WTC11 (cell line): ENCODE data around the gene BRSK2. TPM values are rescaled to one million over a fixed set of nuclear protein-coding genes. Genes with fewer than 3 reads are reported as not detected.

Experiments used
- ATAC-seq: fragments of 200-7000 bp; cut with Tn5 transposase; 2 replicates; pipeline ENCODE4 v1.10.0; 2021; ENCODE audit warnings: mild to moderate bottlenecking, moderate library complexity
- CTCF ChIA-PET: fragments of 300-600 bp; sonication (Branson Sonifier 250); formaldehyde crosslinking; loops from one replicate; lab custom pipeline; 2021; ENCODE audit warnings: antibody characterized with exemption; lab: Charles Lee
- POLR2A ChIA-PET: fragments of 350-600 bp; sonication (Branson Sonifier 250); formaldehyde crosslinking; loops from one replicate; lab custom pipeline; 2021; ENCODE audit warnings: antibody characterized with exemption; lab: Charles Lee
- DNase-seq: peaks from one replicate; pipeline ENCODE4 v3.0.0; 2021; ENCODE audit warnings: low spot score
- H3K27ac Mint-ChIP-seq: 2 replicates; pipeline ENCODE4 v1.8.0; 2021; ENCODE audit warnings: mixed read lengths
- H3K27me3 Mint-ChIP-seq: 2 replicates; pipeline ENCODE4 v1.8.0; 2021; ENCODE audit warnings: low read depth, mild to moderate bottlenecking, moderate library complexity, mixed read lengths
- H3K36me3 Mint-ChIP-seq: 2 replicates; pipeline ENCODE4 v1.8.0; 2021; ENCODE audit warnings: mixed read lengths
- H3K4me1 Mint-ChIP-seq: 2 replicates; pipeline ENCODE4 v1.8.0; 2022; ENCODE audit warnings: mixed read lengths
- H3K4me3 Mint-ChIP-seq: 2 replicates; pipeline ENCODE4 v1.8.0; 2021; ENCODE audit warnings: mild to moderate bottlenecking, moderate library complexity, mixed read lengths
- H3K9me3 Mint-ChIP-seq: 2 replicates; pipeline ENCODE4 v1.8.0; 2021; ENCODE audit warnings: mixed read lengths
- CREB1 ChIP-seq: sonication (generic); formaldehyde crosslinking; IDR thresholded peaks from 2 replicates; pipeline ENCODE4 v1.8.0; 2023; ENCODE audit warnings: mild to moderate bottlenecking, missing genetic modification reagents
- GTF2I ChIP-seq: fragments of 250-450 bp; sonication (Bioruptor Pico); conservative IDR thresholded peaks from 2 replicates; pipeline ENCODE4 v1.4.0; 2021; ENCODE audit warnings: mild to moderate bottlenecking
- JAZF1 ChIP-seq: fragments of 250-450 bp; sonication (Bioruptor Pico); IDR thresholded peaks from 2 replicates; pipeline ENCODE4 v1.9.0; 2021; ENCODE audit warnings: moderate library complexity, mild to moderate bottlenecking, inconsistent platforms
- JUN ChIP-seq: sonication (generic); formaldehyde crosslinking; IDR thresholded peaks from 2 replicates; pipeline ENCODE4 v1.8.0; 2023; ENCODE audit warnings: mild to moderate bottlenecking, missing genetic modification reagents
- NR2C2 ChIP-seq: sonication (generic); formaldehyde crosslinking; IDR thresholded peaks from 2 replicates; pipeline ENCODE4 v1.8.0; 2022; ENCODE audit warnings: mild to moderate bottlenecking, missing genetic modification reagents
- PRRX2 ChIP-seq: fragments of 250-450 bp; sonication (Bioruptor Pico); IDR thresholded peaks from 2 replicates; pipeline ENCODE4 v1.8.0; 2021; ENCODE audit warnings: mild to moderate bottlenecking
- RELA ChIP-seq: sonication (generic); formaldehyde crosslinking; IDR thresholded peaks from 2 replicates; pipeline ENCODE4 v1.8.1; 2022; ENCODE audit warnings: missing genetic modification reagents, mild to moderate bottlenecking, borderline replicate concordance
- RORB ChIP-seq: fragments of 250-450 bp; sonication (Bioruptor Pico); IDR thresholded peaks from 2 replicates; pipeline ENCODE4 v1.9.0; 2021; ENCODE audit warnings: mild to moderate bottlenecking
- SMAD3 ChIP-seq: sonication (generic); formaldehyde crosslinking; IDR thresholded peaks from 2 replicates; pipeline ENCODE4 v1.8.0; 2022; ENCODE audit warnings: missing genetic modification reagents, mild to moderate bottlenecking, borderline replicate concordance
- ZBTB21 ChIP-seq: sonication (generic); formaldehyde crosslinking; IDR thresholded peaks from 2 replicates; pipeline ENCODE4 v1.8.1; 2023; ENCODE audit warnings: mild to moderate bottlenecking, missing genetic modification reagents, borderline replicate concordance
- ZNF423 ChIP-seq: fragments of 250-450 bp; sonication (Bioruptor Pico); IDR thresholded peaks from 2 replicates; pipeline ENCODE4 v2.1.2; 2022; ENCODE audit warnings: mild to moderate bottlenecking, moderate library complexity
- total RNA-seq: library from RNA; stranded (reverse); gene quantifications from 3 replicates; pipeline ENCODE4 v1.2.3, GENCODE V29; 2021
- TF ChIP-seq, protein P1 (sequence below): sonication (generic); formaldehyde crosslinking; IDR thresholded peaks from 2 replicates; pipeline ENCODE4 v1.8.1; 2023; ENCODE audit warnings: mild to moderate bottlenecking, missing genetic modification reagents
- TF ChIP-seq, protein P2 (sequence below): sonication (generic); formaldehyde crosslinking; IDR thresholded peaks from 2 replicates; pipeline ENCODE4 v1.8.0; 2023; ENCODE audit warnings: mild to moderate bottlenecking, missing genetic modification reagents
- TF ChIP-seq, protein P3 (sequence below): fragments of 250-450 bp; sonication (Bioruptor Pico); IDR thresholded peaks from 2 replicates; pipeline ENCODE4 v1.9.0; 2021; ENCODE audit warnings: moderate library complexity, mild to moderate bottlenecking, inconsistent platforms, borderline replicate concordance

BRSK2 gene
- total RNA-seq, 1 experiment from 2014 or later, result 34.5 TPM

DNA sequence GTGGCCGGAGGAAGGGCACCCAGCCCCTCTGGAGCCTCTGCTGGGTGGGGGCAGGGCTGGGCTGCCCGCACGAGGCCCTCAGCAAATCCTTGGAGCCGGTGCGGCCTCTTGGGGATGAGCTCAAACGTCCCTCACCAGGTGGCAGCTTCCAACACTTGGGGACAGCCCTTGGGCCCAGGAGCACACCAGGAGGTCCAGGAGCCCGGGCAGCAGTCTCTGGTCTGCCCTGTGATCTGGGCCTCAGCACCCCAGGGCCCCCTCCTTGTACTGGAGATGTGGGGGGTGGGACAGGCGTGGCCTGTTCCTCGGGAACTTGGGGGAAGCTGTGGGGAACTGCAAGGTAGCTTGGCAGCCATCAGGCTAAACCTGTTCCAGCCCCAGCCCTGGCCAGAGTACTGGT lies 56.9 kb downstream of the BRSK2 start:
- Mint-ChIP-seq H3K4me3 (no peak overlapping the region), H3K36me3 (peaks cover 2% of the 10 kb centered on the region; the same call in 1 of the 2 replicates), H3K27ac (no peak overlapping the region), H3K4me1 (no peaks in the 10 kb centered on the region), H3K27me3 (no peaks in the 10 kb centered on the region), H3K9me3 (no peaks in the 10 kb centered on the region)
- TF ChIP-seq NR2C2 (no peak), SMAD3 (CRISPR knock-in tag) (no peak), RELA (CRISPR knock-in tag) (no peak), ZBTB21 (CRISPR knock-in tag) (no peak), JUN (CRISPR knock-in tag) (no peak), CREB1 (no peak), PRRX2 (no peak)
- TF ChIP-seq, protein P1, sequence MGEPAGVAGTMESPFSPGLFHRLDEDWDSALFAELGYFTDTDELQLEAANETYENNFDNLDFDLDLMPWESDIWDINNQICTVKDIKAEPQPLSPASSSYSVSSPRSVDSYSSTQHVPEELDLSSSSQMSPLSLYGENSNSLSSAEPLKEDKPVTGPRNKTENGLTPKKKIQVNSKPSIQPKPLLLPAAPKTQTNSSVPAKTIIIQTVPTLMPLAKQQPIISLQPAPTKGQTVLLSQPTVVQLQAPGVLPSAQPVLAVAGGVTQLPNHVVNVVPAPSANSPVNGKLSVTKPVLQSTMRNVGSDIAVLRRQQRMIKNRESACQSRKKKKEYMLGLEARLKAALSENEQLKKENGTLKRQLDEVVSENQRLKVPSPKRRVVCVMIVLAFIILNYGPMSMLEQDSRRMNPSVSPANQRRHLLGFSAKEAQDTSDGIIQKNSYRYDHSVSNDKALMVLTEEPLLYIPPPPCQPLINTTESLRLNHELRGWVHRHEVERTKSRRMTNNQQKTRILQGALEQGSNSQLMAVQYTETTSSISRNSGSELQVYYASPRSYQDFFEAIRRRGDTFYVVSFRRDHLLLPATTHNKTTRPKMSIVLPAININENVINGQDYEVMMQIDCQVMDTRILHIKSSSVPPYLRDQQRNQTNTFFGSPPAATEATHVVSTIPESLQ (CRISPR knock-in tag), result no peak
- ChIA-PET POLR2A (no interaction called here), CTCF (interaction anchor here (1.3 kb wide), 1 partner anchor 11 kb away, joined by 5 read pairs; no protein-coding TSS in a partner anchor)
- no peak for DNase-seq
- ATAC-seq, result no peak

DNA sequence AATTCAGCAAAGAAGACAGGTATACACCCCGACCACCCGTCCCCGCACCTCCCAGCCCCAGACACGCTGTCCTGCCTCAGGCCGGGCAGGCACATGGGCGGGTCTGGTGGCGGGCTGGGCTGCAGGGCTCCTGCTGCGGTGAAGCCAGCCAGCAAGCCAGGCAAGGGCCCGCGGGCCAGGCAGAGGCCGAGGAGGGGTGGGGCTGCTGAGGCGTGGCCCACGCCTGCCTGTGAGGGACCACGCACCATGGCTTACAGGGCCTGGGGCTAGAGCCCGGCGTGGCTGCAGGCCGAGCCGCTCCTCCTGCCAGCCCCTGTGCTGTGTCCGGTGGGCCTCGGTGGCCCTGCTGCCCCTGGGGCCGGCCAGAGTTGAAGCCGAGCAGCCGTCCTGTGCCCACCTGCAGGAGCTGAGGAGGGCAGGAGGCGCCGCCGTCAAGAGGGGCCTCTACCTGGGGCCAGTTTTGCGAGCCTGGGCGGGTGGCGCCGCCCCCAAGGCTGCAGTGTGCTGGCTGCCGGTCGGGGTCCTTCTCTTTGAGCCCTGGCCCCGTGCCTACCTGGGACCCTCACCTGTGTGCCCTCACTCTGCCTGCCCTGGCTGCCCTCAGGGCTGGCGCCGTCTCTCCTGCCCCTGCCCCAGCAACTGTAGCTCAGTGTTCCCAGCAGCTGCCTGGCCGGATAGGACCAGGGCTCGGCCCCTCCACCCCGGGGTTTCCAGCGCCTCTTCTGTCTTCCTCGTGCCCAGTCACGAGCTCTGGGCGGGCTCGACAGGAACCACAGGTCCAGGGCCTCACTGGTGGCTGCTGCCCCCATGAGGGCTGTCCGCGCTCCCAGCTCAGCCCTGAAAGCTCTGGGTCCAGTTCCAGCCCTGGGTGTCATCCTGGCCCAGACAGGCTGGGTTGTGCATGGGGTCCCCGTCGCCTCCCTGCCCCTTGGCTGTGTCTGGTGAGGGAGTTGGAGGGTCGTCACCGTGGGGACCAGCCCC lies 58.4 kb downstream of the BRSK2 start:
- POLR2A ChIA-PET, result no interaction called here
- H3K27me3 Mint-ChIP-seq, result no peaks in the 10 kb centered on the region
- H3K27ac Mint-ChIP-seq, result no peak overlapping the region; the same call in 1 of the 2 replicates
- no peak overlapping the region for H3K4me3 Mint-ChIP-seq
- TF ChIP-seq GTF2I (CRISPR knock-in tag) (no peak), RORB (CRISPR knock-in tag) (no peak), JAZF1 (CRISPR knock-in tag) (no peak), PRRX2 (no peak), ZNF423 (CRISPR knock-in tag) (no peak), RELA (CRISPR knock-in tag) (no peak)
- TF ChIP-seq, protein P1 (CRISPR knock-in tag), result no peak
- TF ChIP-seq, protein P2, sequence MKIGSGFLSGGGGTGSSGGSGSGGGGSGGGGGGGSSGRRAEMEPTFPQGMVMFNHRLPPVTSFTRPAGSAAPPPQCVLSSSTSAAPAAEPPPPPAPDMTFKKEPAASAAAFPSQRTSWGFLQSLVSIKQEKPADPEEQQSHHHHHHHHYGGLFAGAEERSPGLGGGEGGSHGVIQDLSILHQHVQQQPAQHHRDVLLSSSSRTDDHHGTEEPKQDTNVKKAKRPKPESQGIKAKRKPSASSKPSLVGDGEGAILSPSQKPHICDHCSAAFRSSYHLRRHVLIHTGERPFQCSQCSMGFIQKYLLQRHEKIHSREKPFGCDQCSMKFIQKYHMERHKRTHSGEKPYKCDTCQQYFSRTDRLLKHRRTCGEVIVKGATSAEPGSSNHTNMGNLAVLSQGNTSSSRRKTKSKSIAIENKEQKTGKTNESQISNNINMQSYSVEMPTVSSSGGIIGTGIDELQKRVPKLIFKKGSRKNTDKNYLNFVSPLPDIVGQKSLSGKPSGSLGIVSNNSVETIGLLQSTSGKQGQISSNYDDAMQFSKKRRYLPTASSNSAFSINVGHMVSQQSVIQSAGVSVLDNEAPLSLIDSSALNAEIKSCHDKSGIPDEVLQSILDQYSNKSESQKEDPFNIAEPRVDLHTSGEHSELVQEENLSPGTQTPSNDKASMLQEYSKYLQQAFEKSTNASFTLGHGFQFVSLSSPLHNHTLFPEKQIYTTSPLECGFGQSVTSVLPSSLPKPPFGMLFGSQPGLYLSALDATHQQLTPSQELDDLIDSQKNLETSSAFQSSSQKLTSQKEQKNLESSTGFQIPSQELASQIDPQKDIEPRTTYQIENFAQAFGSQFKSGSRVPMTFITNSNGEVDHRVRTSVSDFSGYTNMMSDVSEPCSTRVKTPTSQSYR, result no peak
- TF ChIP-seq, protein P3, sequence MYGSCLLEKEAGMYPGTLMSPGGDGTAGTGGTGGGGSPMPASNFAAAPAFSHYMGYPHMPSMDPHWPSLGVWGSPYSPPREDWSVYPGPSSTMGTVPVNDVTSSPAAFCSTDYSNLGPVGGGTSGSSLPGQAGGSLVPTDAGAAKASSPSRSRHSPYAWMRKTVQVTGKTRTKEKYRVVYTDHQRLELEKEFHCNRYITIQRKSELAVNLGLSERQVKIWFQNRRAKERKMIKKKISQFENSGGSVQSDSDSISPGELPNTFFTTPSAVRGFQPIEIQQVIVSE, result no peak
- TF ChIP-seq, all 79 proteins: peak for 0
- DNase-seq (no peak), ATAC-seq (no peak)
- no peaks in the 10 kb centered on the region for H3K36me3 Mint-ChIP-seq
- H3K9me3 Mint-ChIP-seq, result no peaks in the 10 kb centered on the region
- CTCF ChIA-PET, result interaction anchor here (1.0 to 1.3 kb wide), 3 partner anchors 8 to 35 kb away, joined by 3 read pairs; no protein-coding TSS in a partner anchor
- H3K4me1 Mint-ChIP-seq, result no peaks in the 10 kb centered on the region
